Mammary epithelial cell (primary cell): ENCODE results near the gene SLC7A9.

Source experiments
- CTCF ChIP-seq, 2 donors: IDR thresholded peaks in 1 of 2; conservative IDR thresholded peaks in 1 of 2; 2 replicates each; pipeline ENCODE4 v1.5.1; 2011 to 2012; ENCODE audit warnings: inconsistent platforms in 2 of 2, low read length in 2 of 2, mild to moderate bottlenecking in 2 of 2, control low read depth in 1 of 2, low read depth in 1 of 2; ENCODE audit not compliant: insufficient read depth in 1 of 2; ENCODE audit errors: extremely low read depth in 1 of 2
- EZH2 ChIP-seq: IDR thresholded peaks from 2 replicates; pipeline ENCODE4 v1.6.1; 2012; ENCODE audit warnings: low read length, inconsistent platforms, borderline replicate concordance

DNA sequence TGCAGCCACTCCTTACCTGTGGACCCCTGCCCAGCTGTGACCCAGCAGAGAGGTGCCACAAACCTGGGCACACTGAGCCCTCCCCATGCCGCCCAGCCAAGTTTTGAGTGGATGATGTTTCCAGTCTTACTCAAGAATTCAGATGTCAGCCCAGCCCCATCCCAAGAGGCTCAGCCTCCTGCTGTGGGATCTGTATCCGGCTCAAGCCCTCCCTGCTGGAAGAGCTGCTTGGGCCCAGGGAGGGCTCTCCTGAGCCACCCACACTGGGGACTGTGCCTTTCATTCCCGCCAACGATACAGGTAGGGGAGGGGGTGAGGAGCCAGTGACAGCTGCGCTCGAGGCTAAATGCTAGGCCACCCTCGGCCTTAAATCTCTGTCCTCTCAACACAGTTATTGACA is 5.9 kb upstream of the SLC7A9 start:
- TF ChIP-seq CTCF (conservative IDR thresholded peaks at IDR 0.05 in 1 of 2, IDR thresholded peaks at IDR 0.05 in 1 of 2; ENCODE audit: extremely low read depth in 1 of 2, insufficient read depth in 1 of 2, low read depth in 1 of 2, low read length in 2 of 2) = no peak
- TF ChIP-seq EZH2 = no peak
